NB4 (cell line): ENCODE measurements around the gene UCHL1.

Experiments used
- DNase-seq: peaks from one replicate; pipeline ENCODE4 v3.0.0; 2010; ENCODE audit warnings: low read depth
- H3K4me3 ChIP-seq: one replicate; pipeline ENCODE4 v1.5.1; 2011; ENCODE audit warnings: mild to moderate bottlenecking, low read depth, low read length, moderate library complexity
- CTCF ChIP-seq: IDR thresholded peaks from one replicate; pipeline ENCODE4 v1.5.1; 2012; ENCODE audit warnings: low read depth, low read length
- MAX ChIP-seq: IDR thresholded peaks from 2 replicates; pipeline ENCODE4 v1.6.1; 2011; ENCODE audit warnings: low read depth, low read length
- MYC ChIP-seq: IDR thresholded peaks from 2 replicates; pipeline ENCODE4 v1.6.1; 2011; ENCODE audit warnings: low read depth, low read length
- POLR2A ChIP-seq: IDR thresholded peaks from 2 replicates; pipeline ENCODE4 v1.6.1; 2011; ENCODE audit warnings: mild to moderate bottlenecking; ENCODE audit not compliant: insufficient read length; ENCODE audit errors: extremely low read depth

Gene UCHL1

GRCh38 chr4:41256740-41257256 lies at the start of gene UCHL1:
TSS of gene UCHL1 (plus strand) at chr4:41256928. CDS start at chr4:41256977, 49 bp downstream.
- TF ChIP-seq MAX (no peak), CTCF (no peak), POLR2A (no peak), MYC (no peak)
- peak within 1 kb of the TSS; percentile 34 for H3K4me3 ChIP-seq
- peak; percentile 69 for DNase-seq

- DNase-seq, result no peak
- no peak overlapping the region for H3K4me3 ChIP-seq
- TF ChIP-seq MAX, result no peak
- no peak for TF ChIP-seq POLR2A
- TF ChIP-seq MYC, result no peak
- no peak for TF ChIP-seq CTCF
These were observed 49.4 kb upstream of the UCHL1 start for GRCh38 chr4:41207291-41207831.

GRCh38 chr4:41209187-41209586 lies 47.5 kb upstream of the UCHL1 start:
- no peak overlapping the region for H3K4me3 ChIP-seq
- TF ChIP-seq MYC, result no peak
- TF ChIP-seq MAX, result no peak
- no peak for TF ChIP-seq POLR2A
- no peak for TF ChIP-seq CTCF
- DNase-seq, result no peak

- DNase-seq, result no peak
- TF ChIP-seq MAX, result no peak
- no peak for TF ChIP-seq CTCF
- H3K4me3 ChIP-seq, result no peak overlapping the region
These were observed 46.8 kb upstream of the UCHL1 start for GRCh38 chr4:41209901-41210300.

GRCh38 chr4:41211951-41212615 lies 44.6 kb upstream of the UCHL1 start:
- no peak for TF ChIP-seq MYC
- TF ChIP-seq POLR2A, result no peak
- no peak for TF ChIP-seq CTCF
- no peak for TF ChIP-seq MAX
- H3K4me3 ChIP-seq, result no peak overlapping the region
- no peak for DNase-seq
